Keratinocyte (primary cell): ENCODE results near the gene MS4A3.

Source experiments
- EZH2 ChIP-seq: IDR thresholded peaks from one replicate; pipeline ENCODE4 v1.6.1; 2012; ENCODE audit warnings: inconsistent platforms, mild to moderate bottlenecking, low read length, moderate library complexity
- TF ChIP-seq, protein P1 (sequence below), 3 experiments: IDR thresholded peaks in 1 of 3; conservative IDR thresholded peaks in 1 of 3; optimal IDR thresholded peaks in 1 of 3; 2 replicates in 2 of 3; 3 replicates in 1 of 3; pipeline versions ENCODE3 to v1.5.1; 2011; ENCODE audit warnings: low read length in 3 of 3, mild to moderate bottlenecking in 3 of 3, moderate library complexity in 2 of 3, control low read depth in 1 of 3, inconsistent platforms in 1 of 3; ENCODE audit not compliant: insufficient read depth in 2 of 3; ENCODE audit errors: extremely low read depth in 1 of 3

DNA sequence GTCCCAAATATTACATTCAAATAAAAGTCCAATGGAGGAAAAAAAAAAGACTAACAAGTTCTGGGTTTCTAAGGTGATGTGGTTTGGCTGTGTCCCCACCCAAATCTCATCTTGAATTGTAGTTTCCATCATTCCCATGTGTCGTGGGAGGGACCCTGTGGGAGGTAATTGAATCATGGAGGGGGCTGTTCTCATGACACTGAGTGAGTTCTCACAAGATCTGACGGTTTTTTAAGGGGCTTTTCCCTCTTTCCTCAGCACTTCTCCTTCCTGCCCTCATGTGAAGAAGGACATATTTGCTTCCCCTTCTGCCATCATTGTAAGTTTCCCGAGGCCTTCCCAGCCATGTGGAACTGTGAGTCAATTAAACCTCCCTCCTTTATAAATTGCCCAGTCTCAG is 24.1 kb downstream of the MS4A3 start:
- TF ChIP-seq EZH2 = no peak
- TF ChIP-seq, protein P1, sequence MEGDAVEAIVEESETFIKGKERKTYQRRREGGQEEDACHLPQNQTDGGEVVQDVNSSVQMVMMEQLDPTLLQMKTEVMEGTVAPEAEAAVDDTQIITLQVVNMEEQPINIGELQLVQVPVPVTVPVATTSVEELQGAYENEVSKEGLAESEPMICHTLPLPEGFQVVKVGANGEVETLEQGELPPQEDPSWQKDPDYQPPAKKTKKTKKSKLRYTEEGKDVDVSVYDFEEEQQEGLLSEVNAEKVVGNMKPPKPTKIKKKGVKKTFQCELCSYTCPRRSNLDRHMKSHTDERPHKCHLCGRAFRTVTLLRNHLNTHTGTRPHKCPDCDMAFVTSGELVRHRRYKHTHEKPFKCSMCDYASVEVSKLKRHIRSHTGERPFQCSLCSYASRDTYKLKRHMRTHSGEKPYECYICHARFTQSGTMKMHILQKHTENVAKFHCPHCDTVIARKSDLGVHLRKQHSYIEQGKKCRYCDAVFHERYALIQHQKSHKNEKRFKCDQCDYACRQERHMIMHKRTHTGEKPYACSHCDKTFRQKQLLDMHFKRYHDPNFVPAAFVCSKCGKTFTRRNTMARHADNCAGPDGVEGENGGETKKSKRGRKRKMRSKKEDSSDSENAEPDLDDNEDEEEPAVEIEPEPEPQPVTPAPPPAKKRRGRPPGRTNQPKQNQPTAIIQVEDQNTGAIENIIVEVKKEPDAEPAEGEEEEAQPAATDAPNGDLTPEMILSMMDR (optimal IDR thresholded peaks at IDR 0.05 in 1 of 3, IDR thresholded peaks at IDR 0.05 in 1 of 3, conservative IDR thresholded peaks at IDR 0.05 in 1 of 3; ENCODE audit: extremely low read depth in 1 of 3, insufficient read depth in 2 of 3, low read length in 3 of 3) = no peak
